Fibroblast of gingiva (primary cell): ENCODE measurements around the gene C13orf42.
"Not testable (repeated sequence)": the region's sequence is repeated elsewhere in the genome, so short reads cannot be mapped to it uniquely, and the experiment has no call there.

Experiments
- DNase-seq: peaks from one replicate; pipeline ENCODE4 v3.0.0-alpha.2; 2011; ENCODE audit warnings: low read depth

Gene C13orf42

GRCh38 chr13:51120873-51121272 is 9.8 kb upstream of the C13orf42 start:
- DNase-seq: not testable (repeated sequence)

- DNase-seq: no peak
These were observed 7.8 kb upstream of the C13orf42 start for GRCh38 chr13:51118809-51119431.

GRCh38 chr13:51113969-51114368 is 2.9 kb upstream of the C13orf42 start:
- no peak for DNase-seq

- no peak for DNase-seq
These were observed 2.3 kb upstream of the C13orf42 start for GRCh38 chr13:51113186-51113881.

GRCh38 chr13:51112771-51113170 is 1.7 kb upstream of the C13orf42 start:
- DNase-seq: no peak

GRCh38 chr13:51111997-51112396 is 923 bp upstream of the C13orf42 start:
- no peak for DNase-seq

- DNase-seq: no peak
These were observed 3.1 kb downstream of the C13orf42 start for GRCh38 chr13:51107996-51108395.

- no peak for DNase-seq
These were observed 6.0 kb downstream of the C13orf42 start for GRCh38 chr13:51105046-51105445.

- no peak for DNase-seq
These were observed 9.3 kb downstream of the C13orf42 start for GRCh38 chr13:51101636-51102235.

- DNase-seq: no peak
These were observed 13.6 kb downstream of the C13orf42 start for GRCh38 chr13:51097353-51098043.

- no peak for DNase-seq
These were observed 14.9 kb downstream of the C13orf42 start for GRCh38 chr13:51096131-51096530.

- DNase-seq: no peak
These were observed 17.5 kb downstream of the C13orf42 start for GRCh38 chr13:51093574-51093973.

- no peak for DNase-seq
These were observed 19.2 kb downstream of the C13orf42 start for GRCh38 chr13:51091839-51092238.

- DNase-seq: no peak
These were observed 27.4 kb downstream of the C13orf42 start for GRCh38 chr13:51083706-51084105.

GRCh38 chr13:51080478-51081065 is 30.5 kb downstream of the C13orf42 start:
- DNase-seq: not testable (repeated sequence)

GRCh38 chr13:51071493-51071892 is 39.6 kb downstream of the C13orf42 start:
- DNase-seq: no peak

- peak; percentile 62 for DNase-seq
These were observed 40.9 kb downstream of the C13orf42 start for GRCh38 chr13:51070005-51070649.

- DNase-seq: no peak
These were observed 42.6 kb downstream of the C13orf42 start for GRCh38 chr13:51068501-51068900.

- DNase-seq: no peak
These were observed 43.4 kb downstream of the C13orf42 start for GRCh38 chr13:51067706-51068105.

- no peak for DNase-seq
These were observed 43.8 kb downstream of the C13orf42 start for GRCh38 chr13:51067210-51067701.

GRCh38 chr13:51066091-51066831 is 44.8 kb downstream of the C13orf42 start:
- no peak for DNase-seq
